ENCODE data around the gene FAM167B.

FAM167B gene

DNA sequence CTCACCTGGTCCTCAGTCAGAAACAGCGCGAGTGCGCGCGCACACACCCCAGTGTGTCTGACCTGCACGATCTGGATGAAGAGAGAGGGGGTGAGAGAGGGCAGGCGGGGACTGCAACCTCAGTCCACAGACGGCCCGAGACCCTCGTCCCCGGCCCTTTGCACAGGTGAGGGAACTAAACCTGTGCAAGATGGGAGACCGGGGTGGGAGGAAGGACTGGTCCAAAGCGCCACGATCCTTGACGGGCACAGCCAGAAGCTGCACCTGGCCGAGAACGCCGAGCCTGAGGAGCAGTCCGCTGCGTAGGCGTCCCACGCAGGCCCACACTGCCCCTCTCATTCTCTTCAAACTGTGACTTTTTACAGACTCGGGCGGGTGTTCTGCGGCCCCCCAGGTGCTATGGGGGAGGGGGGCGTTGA lies 42.1 kb upstream of the FAM167B start:
- peak overlapping the region; percentile 74 for H3K27ac ChIP-seq
- TF ChIP-seq, protein P1, sequence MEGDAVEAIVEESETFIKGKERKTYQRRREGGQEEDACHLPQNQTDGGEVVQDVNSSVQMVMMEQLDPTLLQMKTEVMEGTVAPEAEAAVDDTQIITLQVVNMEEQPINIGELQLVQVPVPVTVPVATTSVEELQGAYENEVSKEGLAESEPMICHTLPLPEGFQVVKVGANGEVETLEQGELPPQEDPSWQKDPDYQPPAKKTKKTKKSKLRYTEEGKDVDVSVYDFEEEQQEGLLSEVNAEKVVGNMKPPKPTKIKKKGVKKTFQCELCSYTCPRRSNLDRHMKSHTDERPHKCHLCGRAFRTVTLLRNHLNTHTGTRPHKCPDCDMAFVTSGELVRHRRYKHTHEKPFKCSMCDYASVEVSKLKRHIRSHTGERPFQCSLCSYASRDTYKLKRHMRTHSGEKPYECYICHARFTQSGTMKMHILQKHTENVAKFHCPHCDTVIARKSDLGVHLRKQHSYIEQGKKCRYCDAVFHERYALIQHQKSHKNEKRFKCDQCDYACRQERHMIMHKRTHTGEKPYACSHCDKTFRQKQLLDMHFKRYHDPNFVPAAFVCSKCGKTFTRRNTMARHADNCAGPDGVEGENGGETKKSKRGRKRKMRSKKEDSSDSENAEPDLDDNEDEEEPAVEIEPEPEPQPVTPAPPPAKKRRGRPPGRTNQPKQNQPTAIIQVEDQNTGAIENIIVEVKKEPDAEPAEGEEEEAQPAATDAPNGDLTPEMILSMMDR (conservative IDR thresholded peaks at IDR 0.05) = no peak
- no peak for TF ChIP-seq ZFX (IDR thresholded peaks at IDR 0.05)

GRCh38 chr1:32205401-32206370 lies 41.3 kb upstream of the FAM167B start, which contains the start of gene IQCC:
Gene IQCC, plus strand, starts transcription at chr1:32205671. Its CDS starts 11 bp downstream, at chr1:32205682.
- peak within 1 kb of the TSS; percentile 74 for H3K27ac ChIP-seq
- TF ChIP-seq, protein P1 (conservative IDR thresholded peaks at IDR 0.05) = no peak
- peak; percentile 49; the same call in 1 of the 2 replicates for TF ChIP-seq ZFX (IDR thresholded peaks at IDR 0.05)

DNA sequence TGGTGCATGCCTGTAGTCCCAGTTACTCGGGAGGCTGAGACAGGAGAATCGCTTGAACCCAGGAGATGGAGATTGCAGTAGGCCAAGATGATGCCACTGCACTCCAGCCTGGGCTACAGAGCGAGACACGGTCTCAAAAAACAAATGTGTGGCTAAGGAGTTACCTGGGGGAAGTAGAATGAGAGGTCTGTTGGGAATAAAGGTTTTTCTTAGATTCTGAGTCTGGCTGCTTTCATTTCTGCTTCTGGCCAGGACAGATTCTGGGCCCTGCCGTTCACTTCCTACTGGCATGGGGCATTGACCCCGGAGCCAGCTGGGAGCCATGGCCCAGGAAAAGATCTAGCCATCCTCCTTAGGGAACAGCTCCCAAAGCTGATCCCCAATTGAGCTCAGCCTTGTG lies 38.6 kb upstream of the FAM167B start:
- no peak overlapping the region for H3K27ac ChIP-seq

DNA sequence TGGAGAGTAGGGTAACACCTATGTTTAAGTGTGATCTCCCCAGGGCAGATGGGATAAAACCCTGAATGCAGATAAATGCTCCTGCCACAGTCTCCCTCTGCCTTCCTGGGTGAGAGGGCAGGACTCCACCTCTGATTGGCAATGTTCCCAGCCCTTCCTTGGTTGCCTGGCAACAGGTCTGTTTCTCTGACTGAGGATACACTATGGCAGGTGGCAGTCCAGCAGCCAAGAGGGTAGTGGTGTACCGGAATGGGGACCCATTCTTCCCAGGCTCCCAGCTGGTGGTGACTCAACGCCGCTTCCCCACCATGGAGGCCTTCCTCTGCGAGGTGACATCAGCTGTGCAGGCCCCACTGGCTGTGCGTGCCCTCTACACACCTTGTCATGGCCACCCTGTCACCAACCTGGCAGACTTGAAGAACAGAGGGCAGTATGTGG lies 38.1 kb upstream of the FAM167B start, which contains the start of gene DCDC2B:
DCDC2B (plus strand) TSS at position 199 of the 438 bp plus-strand sequence; CDS start at position 204, 5 bp downstream.
- H3K27ac ChIP-seq = no peak within 1 kb of the TSS

More for the DNA sequence above, 38.6 kb upstream of the FAM167B start:
- no peak for TF ChIP-seq ZFX (IDR thresholded peaks at IDR 0.05)
- TF ChIP-seq, protein P1 (conservative IDR thresholded peaks at IDR 0.05) = no peak

DNA sequence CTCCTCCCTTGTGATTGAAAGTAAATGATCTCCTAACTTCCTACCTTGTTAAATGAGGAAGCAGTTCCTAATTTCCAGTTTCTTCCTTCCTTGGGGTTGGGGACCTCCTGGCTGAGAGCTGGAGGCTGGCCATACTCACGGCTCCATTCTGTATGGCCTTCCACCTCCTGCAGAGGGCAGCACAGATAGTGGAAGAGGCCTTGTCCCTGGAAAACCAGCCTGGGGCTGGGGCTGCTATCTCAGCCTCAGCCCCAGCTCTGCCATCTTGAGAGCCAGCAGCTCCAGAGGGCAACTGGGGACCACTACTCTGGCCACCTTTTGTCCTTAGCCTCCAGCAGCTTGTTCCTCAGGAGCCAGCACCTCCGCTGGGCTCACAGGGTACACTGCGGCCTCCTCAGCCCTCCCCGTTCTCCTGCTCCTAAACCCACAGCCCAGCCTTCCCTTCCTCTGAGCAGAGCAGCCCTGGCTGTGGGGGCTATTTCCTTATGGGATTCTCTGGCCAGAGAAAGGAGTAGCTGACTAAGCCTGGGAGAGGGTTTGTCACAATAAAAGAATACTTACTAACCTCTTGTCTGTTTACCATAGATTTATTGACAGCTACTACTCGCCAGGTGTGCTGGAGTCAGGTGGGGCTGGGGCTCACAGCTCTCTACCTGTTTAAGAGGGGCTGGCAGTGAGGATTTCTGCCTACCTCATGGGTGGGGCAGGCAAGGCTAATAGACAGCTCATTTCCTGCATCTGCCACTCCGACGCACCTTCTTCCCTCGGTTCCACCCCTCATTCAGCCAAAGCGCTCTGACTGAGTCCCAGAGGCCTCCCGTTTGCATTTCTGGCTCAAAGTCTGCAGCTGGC lies 31.2 kb upstream of the FAM167B start:
- TF ChIP-seq, protein P1 (conservative IDR thresholded peaks at IDR 0.05) = peak; percentile 91
- TF ChIP-seq ZFX (IDR thresholded peaks at IDR 0.05) = no peak
- no peak overlapping the region for H3K27ac ChIP-seq

More for the DNA sequence above, 38.1 kb upstream of the FAM167B start, which contains the start of gene DCDC2B:
- TF ChIP-seq, protein P1 (conservative IDR thresholded peaks at IDR 0.05) = no peak
- TF ChIP-seq ZFX (IDR thresholded peaks at IDR 0.05) = no peak

DNA sequence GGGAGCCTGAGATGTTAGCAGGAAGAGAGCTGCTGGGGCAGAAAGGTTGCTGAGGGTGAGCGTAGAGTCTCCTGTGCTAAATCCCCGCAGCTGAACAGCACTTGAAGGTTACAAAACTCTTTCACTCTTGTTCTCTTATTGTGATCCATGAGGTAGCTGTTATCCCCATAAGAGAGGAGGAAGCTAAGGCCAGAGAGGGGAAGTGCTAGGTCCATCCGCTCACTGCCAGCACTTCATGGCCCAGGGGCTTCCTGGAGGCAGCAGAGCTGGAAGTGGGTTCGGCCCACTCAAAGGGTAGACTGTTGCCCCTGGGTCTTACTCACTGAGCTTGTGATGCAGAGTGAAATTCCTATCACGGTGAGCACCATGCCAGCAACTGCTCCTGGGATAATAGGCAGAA lies 30.5 kb upstream of the FAM167B start:
- TF ChIP-seq, protein P1 (conservative IDR thresholded peaks at IDR 0.05) = no peak
- no peak for TF ChIP-seq ZFX (IDR thresholded peaks at IDR 0.05)
- H3K27ac ChIP-seq = no peak overlapping the region
